Suprapubic skin (tissue), 4 donors: ENCODE measurements around the gene MTCH1. TPM values are rescaled to one million over a fixed set of nuclear protein-coding genes. Genes with fewer than 3 reads are reported as not detected.

ENCODE experiments used
- DNase-seq, 2 donors: peaks; one replicate each; pipeline ENCODE4 v3.0.0-alpha.2; 2019; ENCODE audit warnings: low spot score in 2 of 2
- H3K27ac ChIP-seq: fragments of 200-600 bp; sonication (generic); one replicate; pipeline ENCODE4 v1.5.1; 2019
- H3K27me3 ChIP-seq: fragments of 200-600 bp; sonication (generic); one replicate; pipeline ENCODE4 v1.5.1; 2019
- H3K36me3 ChIP-seq: fragments of 200-600 bp; sonication (generic); one replicate; pipeline ENCODE4 v1.5.1; 2019
- H3K4me1 ChIP-seq: fragments of 200-600 bp; sonication (generic); one replicate; pipeline ENCODE4 v1.5.1; 2019
- H3K4me3 ChIP-seq: fragments of 200-600 bp; sonication (generic); one replicate; pipeline ENCODE4 v1.5.1; 2019; ENCODE audit warnings: mild to moderate bottlenecking
- H3K9me3 ChIP-seq: fragments of 200-600 bp; sonication (generic); one replicate; pipeline ENCODE4 v1.5.1; 2019
- CTCF ChIP-seq, 2 donors: fragments of 200-600 bp in 1 of 2; fragments of 450-650 bp in 1 of 2; sonication (generic) in 1 of 2; IDR thresholded peaks; one replicate each; pipeline ENCODE4 v1.5.1; 2016 to 2019; ENCODE audit warnings: antibody characterized with exemption in 2 of 2, mild to moderate bottlenecking in 1 of 2, moderate library complexity in 1 of 2
- EP300 ChIP-seq: sonication (generic); formaldehyde crosslinking; IDR thresholded peaks from one replicate; pipeline ENCODE4 v1.6.1; 2017; ENCODE audit warnings: antibody characterized with exemption
- POLR2A ChIP-seq, 2 donors: fragments of 450-650 bp; IDR thresholded peaks; one replicate each; pipeline ENCODE4 v1.6.1; 2017; ENCODE audit warnings: antibody characterized with exemption in 2 of 2, mild to moderate bottlenecking in 2 of 2, moderate library complexity in 2 of 2
- POLR2AphosphoS5 ChIP-seq, 3 donors: sonication (generic); formaldehyde crosslinking; IDR thresholded peaks; one replicate each; pipeline ENCODE4 v1.6.1; 2017; ENCODE audit warnings: antibody characterized with exemption in 3 of 3
- WGBS: methylation state at CpG from one replicate; pipeline ENCODE4 v1.1.5; 2018; 5-methylcytosine and 5-hydroxymethylcytosine counted together
- total RNA-seq, 4 donors: library from RNA; depleted of rRNA; stranded (reverse); fragments of >200 nt; gene quantifications; one replicate each; pipeline ENCODE4 v1.1.0, GENCODE V29; 2016

The MTCH1 gene
- total RNA-seq, 4 donors from 2014 or later: 160 to 220 (median 183) TPM

GRCh38 chr6:36967301-36967700 lies 18.7 kb downstream of the MTCH1 start:
- H3K36me3 ChIP-seq: peaks cover 55% of the 10 kb centered on the region

GRCh38 chr6:36964908-36965307 lies 21.1 kb downstream of the MTCH1 start:
- DNase-seq: no peak
- Histone ChIP-seq H3K36me3 (peaks cover 31% of the 10 kb centered on the region), H3K27ac (no peak overlapping the region), H3K9me3 (no peaks in the 10 kb centered on the region), H3K27me3 (no peaks in the 10 kb centered on the region), H3K4me3 (no peak overlapping the region), H3K4me1 (peaks cover 64% of the 10 kb centered on the region)
- no peak for TF ChIP-seq POLR2AphosphoS5 (IDR thresholded peaks at IDR 0.05)
- no peak for TF ChIP-seq EP300
- TF ChIP-seq CTCF (IDR thresholded peaks at IDR 0.05): no peak
- TF ChIP-seq POLR2A (IDR thresholded peaks at IDR 0.05): no peak
- WGBS: 84% methylated on average over 4 of the region's 4 CpGs

More at GRCh38 chr6:36967301-36967700, 18.7 kb downstream of the MTCH1 start:
- Histone ChIP-seq H3K27ac (no peak overlapping the region), H3K4me3 (no peak overlapping the region), H3K27me3 (no peaks in the 10 kb centered on the region), H3K9me3 (no peaks in the 10 kb centered on the region), H3K4me1 (peaks cover 60% of the 10 kb centered on the region)
- 86% methylated on average over 1 of the region's 3 CpGs for WGBS
- TF ChIP-seq POLR2AphosphoS5 (IDR thresholded peaks at IDR 0.05) (no peak), POLR2A (IDR thresholded peaks at IDR 0.05) (no peak), CTCF (IDR thresholded peaks at IDR 0.05) (no peak), EP300 (no peak)
- DNase-seq: no peak

- Histone ChIP-seq H3K4me3 (no peak overlapping the region), H3K4me1 (peaks cover 59% of the 10 kb centered on the region), H3K36me3 (peaks cover 26% of the 10 kb centered on the region), H3K27me3 (no peaks in the 10 kb centered on the region), H3K27ac (no peak overlapping the region), H3K9me3 (no peaks in the 10 kb centered on the region)
- DNase-seq: no peak
- TF ChIP-seq EP300: no peak
- TF ChIP-seq CTCF (IDR thresholded peaks at IDR 0.05): no peak
- no peak for TF ChIP-seq POLR2A (IDR thresholded peaks at IDR 0.05)
- no peak for TF ChIP-seq POLR2AphosphoS5 (IDR thresholded peaks at IDR 0.05)
- WGBS: 80% methylated on average over 1 of the region's 6 CpGs
These were observed 21.6 kb downstream of the MTCH1 start for GRCh38 chr6:36964349-36964748.

GRCh38 chr6:36963451-36964290 lies 22.3 kb downstream of the MTCH1 start:
- 50% methylated on average over 7 of the region's 11 CpGs for WGBS
- DNase-seq: no peak
- TF ChIP-seq POLR2A (IDR thresholded peaks at IDR 0.05): no peak
- TF ChIP-seq EP300: no peak
- no peak for TF ChIP-seq CTCF (IDR thresholded peaks at IDR 0.05)
- no peak for TF ChIP-seq POLR2AphosphoS5 (IDR thresholded peaks at IDR 0.05)
- Histone ChIP-seq H3K4me1 (peaks cover 56% of the 10 kb centered on the region), H3K9me3 (no peaks in the 10 kb centered on the region), H3K4me3 (no peak overlapping the region), H3K27me3 (no peaks in the 10 kb centered on the region), H3K27ac (no peak overlapping the region), H3K36me3 (peaks cover 19% of the 10 kb centered on the region)

GRCh38 chr6:36962874-36963273 lies 23.1 kb downstream of the MTCH1 start:
- 91% methylated on average over 7 of the region's 12 CpGs for WGBS
- H3K27ac ChIP-seq: no peak overlapping the region
- H3K4me1 ChIP-seq: peaks cover 56% of the 10 kb centered on the region

More at GRCh38 chr6:36962874-36963273, 23.1 kb downstream of the MTCH1 start:
- Histone ChIP-seq H3K4me3 (no peak overlapping the region), H3K9me3 (no peaks in the 10 kb centered on the region), H3K27me3 (no peaks in the 10 kb centered on the region), H3K36me3 (peaks cover 11% of the 10 kb centered on the region)
- peak in 1 of 2 donors; percentile 85 for DNase-seq
- no peak for TF ChIP-seq EP300
- no peak for TF ChIP-seq POLR2A (IDR thresholded peaks at IDR 0.05)
- TF ChIP-seq POLR2AphosphoS5 (IDR thresholded peaks at IDR 0.05): no peak
- TF ChIP-seq CTCF (IDR thresholded peaks at IDR 0.05): no peak
